Choroid plexus epithelial cell (primary cell): ENCODE results near the gene PIK3R6.

Experiments used
- DNase-seq: peaks from one replicate; pipeline ENCODE4 v3.0.0-alpha.2; 2010; ENCODE audit warnings: low read depth
- H3K4me3 ChIP-seq: 2 replicates; pipeline ENCODE4 v1.5.1; 2011; ENCODE audit warnings: low read depth, mild to moderate bottlenecking, control low read depth, low read length, moderate library complexity
- TF ChIP-seq, protein P1 (sequence below): conservative IDR thresholded peaks from 2 replicates; pipeline ENCODE4 v1.5.1; 2011; ENCODE audit warnings: low read depth, mild to moderate bottlenecking, control low read depth, inconsistent platforms, low read length, moderate library complexity

Gene PIK3R6

DNA sequence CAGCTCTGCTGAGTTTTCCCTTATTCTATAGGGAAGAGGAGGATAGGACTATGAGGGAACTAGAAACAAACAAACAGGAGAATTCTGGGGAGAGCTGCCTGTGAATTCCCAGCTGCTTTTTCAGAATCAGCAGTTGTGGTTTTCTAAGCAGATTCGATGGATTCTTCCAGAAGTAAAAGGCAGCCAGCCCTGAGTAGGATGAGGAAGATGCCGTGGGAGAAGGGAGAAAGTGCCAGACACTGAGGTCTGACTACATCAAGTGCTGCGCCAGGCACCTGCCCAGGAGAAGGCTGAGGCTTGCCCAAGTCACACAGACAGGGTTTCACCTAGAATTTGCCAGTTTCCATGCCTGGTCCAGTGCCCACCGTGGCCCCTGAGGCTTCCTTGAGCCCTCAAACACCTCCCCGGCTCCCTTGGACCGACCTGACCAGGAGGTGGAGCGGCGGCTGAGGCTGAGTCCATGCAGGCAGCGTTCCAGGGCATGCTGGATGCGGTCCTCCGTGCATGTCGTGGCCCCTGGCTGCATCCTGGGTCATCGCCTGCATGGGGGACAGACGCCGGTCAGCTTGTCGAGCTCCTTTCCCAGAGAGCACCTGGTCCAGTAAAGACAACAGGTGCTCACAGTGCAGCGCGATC lies 43.6 kb upstream of the PIK3R6 start:
- H3K4me3 ChIP-seq, result no peak overlapping the region
- no peak for DNase-seq
- TF ChIP-seq, protein P1, sequence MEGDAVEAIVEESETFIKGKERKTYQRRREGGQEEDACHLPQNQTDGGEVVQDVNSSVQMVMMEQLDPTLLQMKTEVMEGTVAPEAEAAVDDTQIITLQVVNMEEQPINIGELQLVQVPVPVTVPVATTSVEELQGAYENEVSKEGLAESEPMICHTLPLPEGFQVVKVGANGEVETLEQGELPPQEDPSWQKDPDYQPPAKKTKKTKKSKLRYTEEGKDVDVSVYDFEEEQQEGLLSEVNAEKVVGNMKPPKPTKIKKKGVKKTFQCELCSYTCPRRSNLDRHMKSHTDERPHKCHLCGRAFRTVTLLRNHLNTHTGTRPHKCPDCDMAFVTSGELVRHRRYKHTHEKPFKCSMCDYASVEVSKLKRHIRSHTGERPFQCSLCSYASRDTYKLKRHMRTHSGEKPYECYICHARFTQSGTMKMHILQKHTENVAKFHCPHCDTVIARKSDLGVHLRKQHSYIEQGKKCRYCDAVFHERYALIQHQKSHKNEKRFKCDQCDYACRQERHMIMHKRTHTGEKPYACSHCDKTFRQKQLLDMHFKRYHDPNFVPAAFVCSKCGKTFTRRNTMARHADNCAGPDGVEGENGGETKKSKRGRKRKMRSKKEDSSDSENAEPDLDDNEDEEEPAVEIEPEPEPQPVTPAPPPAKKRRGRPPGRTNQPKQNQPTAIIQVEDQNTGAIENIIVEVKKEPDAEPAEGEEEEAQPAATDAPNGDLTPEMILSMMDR, result no peak

GRCh38 chr17:8909586-8910270 lies 42.3 kb upstream of the PIK3R6 start:
- H3K4me3 ChIP-seq, result no peak overlapping the region
- DNase-seq, result no peak
- TF ChIP-seq, protein P1, result no peak

GRCh38 chr17:8905331-8905730 lies 37.9 kb upstream of the PIK3R6 start:
- TF ChIP-seq, protein P1, result no peak
- H3K4me3 ChIP-seq, result no peak overlapping the region
- no peak for DNase-seq

DNA sequence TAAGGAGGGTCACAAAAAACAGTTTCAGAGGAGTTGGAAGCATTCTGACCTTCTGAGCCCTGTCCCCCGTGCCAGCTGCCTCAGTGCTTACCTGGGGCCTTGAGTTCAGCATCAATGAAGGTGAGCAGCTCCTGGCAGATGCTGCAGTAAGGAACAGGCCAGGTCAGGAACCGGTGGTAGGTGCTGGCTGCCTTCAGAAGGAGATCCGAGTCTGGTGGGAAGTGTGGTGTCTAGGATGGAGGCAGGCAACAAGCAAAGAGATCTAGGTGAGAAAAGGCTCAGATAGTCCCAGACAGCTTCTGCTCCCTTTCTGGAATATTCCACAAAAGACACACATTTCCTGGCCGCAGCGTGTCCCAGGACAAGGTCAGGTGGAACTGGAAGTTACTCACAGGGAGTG lies 37.2 kb upstream of the PIK3R6 start:
- H3K4me3 ChIP-seq, result no peak overlapping the region
- no peak for DNase-seq

DNA sequence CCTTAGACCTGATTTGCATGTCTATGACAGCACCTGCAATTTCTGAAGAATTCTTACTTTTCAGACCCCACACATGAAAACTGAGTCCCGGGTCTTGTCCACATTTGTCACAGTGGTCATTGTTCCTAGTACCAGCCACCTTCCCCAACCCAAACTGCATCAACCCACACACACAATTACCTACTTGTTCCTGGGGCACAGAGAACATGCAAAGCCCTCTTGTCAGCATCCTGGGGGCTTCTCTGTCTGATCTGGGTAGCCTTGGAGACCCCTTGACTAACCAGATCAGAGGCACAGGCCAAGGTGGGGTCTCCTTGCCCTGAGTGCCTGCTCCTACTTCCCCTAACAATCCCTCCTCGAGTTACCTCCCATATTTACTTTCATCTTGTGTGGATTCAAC lies 36.7 kb upstream of the PIK3R6 start:
- no peak for DNase-seq
- no peak overlapping the region for H3K4me3 ChIP-seq
- TF ChIP-seq, protein P1, result no peak

More for the DNA sequence above, 37.2 kb upstream of the PIK3R6 start:
- TF ChIP-seq, protein P1, result no peak

DNA sequence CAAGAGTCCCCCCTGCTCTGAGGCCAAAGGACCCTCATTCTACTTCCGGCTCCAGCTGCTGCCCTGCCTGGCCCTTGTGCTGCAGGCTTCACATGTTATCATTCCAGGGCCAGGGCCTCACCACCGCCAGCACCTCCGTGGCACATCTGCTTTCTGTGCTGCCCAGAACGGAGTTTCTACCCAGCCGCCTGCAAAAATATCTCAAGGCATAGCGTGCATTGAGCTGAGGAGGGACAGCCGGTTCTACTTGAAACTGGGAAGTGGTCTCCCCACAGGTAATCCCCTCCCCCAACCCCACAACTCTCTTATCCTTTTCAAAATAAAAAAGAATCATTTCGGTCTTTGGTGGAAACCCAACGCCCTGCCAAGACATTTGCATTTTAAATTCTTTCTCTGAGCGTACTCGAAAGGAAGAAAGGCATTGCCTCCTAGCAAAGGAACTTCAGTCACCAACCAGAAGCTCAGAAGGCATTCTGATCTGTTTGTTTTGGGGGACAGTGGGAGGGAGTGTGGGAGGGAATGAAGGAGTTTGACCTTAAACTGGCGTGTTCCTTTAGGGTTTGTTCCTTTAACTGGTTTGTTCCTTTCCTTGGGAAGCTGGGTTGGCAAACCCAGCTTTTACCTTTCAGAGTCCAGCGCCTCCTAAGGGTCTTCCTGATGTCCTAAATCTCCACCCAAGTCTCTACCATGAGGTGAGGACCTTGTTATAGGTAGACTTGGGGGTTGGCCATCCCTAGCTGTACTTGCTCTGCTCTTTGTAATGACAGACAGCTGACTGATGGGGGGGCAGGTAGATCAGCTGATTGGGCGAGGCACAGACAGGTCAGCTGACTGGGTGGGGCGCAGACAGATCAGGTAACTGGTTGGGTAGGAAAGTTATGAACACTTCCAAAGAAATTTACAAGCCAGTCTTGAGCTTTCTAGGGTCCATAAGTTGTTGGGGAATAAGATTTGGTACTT lies 33.4 kb upstream of the PIK3R6 start:
- H3K4me3 ChIP-seq, result no peak overlapping the region
- TF ChIP-seq, protein P1, result no peak
- no peak for DNase-seq
